DND-41 (cell line): ENCODE data around the gene SERINC2.
"Not testable (repeated sequence)": the region's sequence is repeated elsewhere in the genome, so short reads cannot be mapped to it uniquely, and the experiment has no call there.

Experiments used
- ATAC-seq: fragments of 200-7000 bp; cut with Tn5 transposase; 3 replicates; pipeline ENCODE4 v1.9.1; 2021; ENCODE audit warnings: low read depth; ENCODE audit not compliant: insufficient read depth
- DNase-seq: peaks from one replicate; pipeline ENCODE4 v3.0.0-alpha.2; 2020
- H2AFZ ChIP-seq: 2 replicates; pipeline ENCODE4 v1.6.0; 2012; ENCODE audit warnings: low read depth, low read length
- H3K27ac ChIP-seq: 2 replicates; pipeline ENCODE4 v1.5.1; 2012; ENCODE audit warnings: low read length, inconsistent platforms
- H3K27me3 ChIP-seq: fragments of 200-600 bp; sonication (generic); 2 replicates; pipeline ENCODE4 v1.6.0; 2012; ENCODE audit warnings: low read length, mild to moderate bottlenecking, inconsistent platforms; ENCODE audit not compliant: insufficient read depth, poor library complexity
- H3K36me3 ChIP-seq: 2 replicates; pipeline ENCODE4 v1.5.1; 2012; ENCODE audit warnings: low read length, inconsistent platforms; ENCODE audit not compliant: insufficient read depth
- H3K4me1 ChIP-seq: 2 replicates; pipeline ENCODE4 v1.5.1; 2012; ENCODE audit warnings: mild to moderate bottlenecking, low read length; ENCODE audit not compliant: insufficient read depth
- H3K4me2 ChIP-seq: 2 replicates; pipeline ENCODE4 v1.6.0; 2012; ENCODE audit warnings: mild to moderate bottlenecking, moderate library complexity, low read length, inconsistent platforms; ENCODE audit not compliant: insufficient read depth
- H3K4me3 ChIP-seq, 2 experiments: fragments of 200-600 bp in 1 of 2; shearing (Covaris generic) in 1 of 2; 2 replicates each; pipeline ENCODE4 v1.5.1; 2012 to 2016; ENCODE audit warnings: inconsistent platforms in 2 of 2, low read length in 2 of 2, mild to moderate bottlenecking in 2 of 2, low read depth in 1 of 2, moderate library complexity in 1 of 2
- H3K79me2 ChIP-seq: 2 replicates; pipeline ENCODE4 v1.6.0; 2012; ENCODE audit warnings: low read length, inconsistent platforms; ENCODE audit not compliant: insufficient read depth
- H3K9ac ChIP-seq: 2 replicates; pipeline ENCODE4 v1.6.0; 2012; ENCODE audit warnings: low read depth, mild to moderate bottlenecking, inconsistent platforms, low read length, moderate library complexity
- H3K9me3 ChIP-seq: 2 replicates; pipeline ENCODE4 v1.5.1; 2012; ENCODE audit warnings: low read length, moderate library complexity, mild to moderate bottlenecking, inconsistent platforms; ENCODE audit not compliant: insufficient read depth, severe bottlenecking
- H4K20me1 ChIP-seq: 2 replicates; pipeline ENCODE4 v1.6.0; 2012; ENCODE audit warnings: low read length; ENCODE audit not compliant: insufficient read depth
- EZH2 ChIP-seq: IDR thresholded peaks from 3 replicates; pipeline ENCODE4 v1.6.1; 2012; ENCODE audit warnings: borderline replicate concordance, low read depth, mild to moderate bottlenecking, moderate library complexity, low read length, inconsistent platforms; ENCODE audit not compliant: severe bottlenecking
- TF ChIP-seq, protein P1 (sequence below): IDR thresholded peaks from 2 replicates; pipeline ENCODE4 v1.5.1; 2012; ENCODE audit warnings: borderline replicate concordance, low read length, moderate library complexity, mild to moderate bottlenecking; ENCODE audit not compliant: poor library complexity, severe bottlenecking; ENCODE audit errors: extremely low read depth

Gene SERINC2

DNA sequence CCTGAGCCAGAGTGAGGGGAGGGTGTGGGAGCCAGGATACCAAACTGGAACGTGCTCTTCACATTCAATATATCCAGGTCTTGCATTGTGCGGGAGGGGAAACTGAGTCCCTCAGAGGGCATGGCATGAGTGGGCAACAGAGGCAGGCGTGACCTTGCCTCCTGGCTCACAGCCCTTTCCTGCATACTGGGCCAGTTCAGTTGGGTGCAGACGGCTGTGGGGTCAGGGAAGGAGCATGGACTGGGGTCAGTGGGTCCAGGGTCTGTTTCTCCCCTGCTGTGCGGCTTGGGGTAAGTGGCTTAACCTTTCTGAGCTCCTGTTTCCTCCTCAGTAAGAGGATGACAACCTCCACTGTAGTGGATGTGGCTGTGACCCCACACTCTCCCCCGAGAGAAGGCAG, 16.6 kb downstream of the SERINC2 start:
- no peak overlapping the region for H2AFZ ChIP-seq
- no peak overlapping the region for H3K4me3 ChIP-seq
- TF ChIP-seq EZH2, result no peak
- TF ChIP-seq, protein P1, sequence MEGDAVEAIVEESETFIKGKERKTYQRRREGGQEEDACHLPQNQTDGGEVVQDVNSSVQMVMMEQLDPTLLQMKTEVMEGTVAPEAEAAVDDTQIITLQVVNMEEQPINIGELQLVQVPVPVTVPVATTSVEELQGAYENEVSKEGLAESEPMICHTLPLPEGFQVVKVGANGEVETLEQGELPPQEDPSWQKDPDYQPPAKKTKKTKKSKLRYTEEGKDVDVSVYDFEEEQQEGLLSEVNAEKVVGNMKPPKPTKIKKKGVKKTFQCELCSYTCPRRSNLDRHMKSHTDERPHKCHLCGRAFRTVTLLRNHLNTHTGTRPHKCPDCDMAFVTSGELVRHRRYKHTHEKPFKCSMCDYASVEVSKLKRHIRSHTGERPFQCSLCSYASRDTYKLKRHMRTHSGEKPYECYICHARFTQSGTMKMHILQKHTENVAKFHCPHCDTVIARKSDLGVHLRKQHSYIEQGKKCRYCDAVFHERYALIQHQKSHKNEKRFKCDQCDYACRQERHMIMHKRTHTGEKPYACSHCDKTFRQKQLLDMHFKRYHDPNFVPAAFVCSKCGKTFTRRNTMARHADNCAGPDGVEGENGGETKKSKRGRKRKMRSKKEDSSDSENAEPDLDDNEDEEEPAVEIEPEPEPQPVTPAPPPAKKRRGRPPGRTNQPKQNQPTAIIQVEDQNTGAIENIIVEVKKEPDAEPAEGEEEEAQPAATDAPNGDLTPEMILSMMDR, result no peak
- no peak for DNase-seq
- no peaks in the 10 kb centered on the region for H3K27me3 ChIP-seq
- no peak overlapping the region for H3K4me2 ChIP-seq
- peaks cover 28% of the 10 kb centered on the region for H3K79me2 ChIP-seq
- no peak overlapping the region for H3K9ac ChIP-seq
- no peaks in the 10 kb centered on the region for H3K9me3 ChIP-seq
- no peak for ATAC-seq
- H4K20me1 ChIP-seq, result no peaks in the 10 kb centered on the region
- no peak overlapping the region for H3K27ac ChIP-seq
- peaks cover 34% of the 10 kb centered on the region for H3K36me3 ChIP-seq
- peaks cover 37% of the 10 kb centered on the region for H3K4me1 ChIP-seq

DNA sequence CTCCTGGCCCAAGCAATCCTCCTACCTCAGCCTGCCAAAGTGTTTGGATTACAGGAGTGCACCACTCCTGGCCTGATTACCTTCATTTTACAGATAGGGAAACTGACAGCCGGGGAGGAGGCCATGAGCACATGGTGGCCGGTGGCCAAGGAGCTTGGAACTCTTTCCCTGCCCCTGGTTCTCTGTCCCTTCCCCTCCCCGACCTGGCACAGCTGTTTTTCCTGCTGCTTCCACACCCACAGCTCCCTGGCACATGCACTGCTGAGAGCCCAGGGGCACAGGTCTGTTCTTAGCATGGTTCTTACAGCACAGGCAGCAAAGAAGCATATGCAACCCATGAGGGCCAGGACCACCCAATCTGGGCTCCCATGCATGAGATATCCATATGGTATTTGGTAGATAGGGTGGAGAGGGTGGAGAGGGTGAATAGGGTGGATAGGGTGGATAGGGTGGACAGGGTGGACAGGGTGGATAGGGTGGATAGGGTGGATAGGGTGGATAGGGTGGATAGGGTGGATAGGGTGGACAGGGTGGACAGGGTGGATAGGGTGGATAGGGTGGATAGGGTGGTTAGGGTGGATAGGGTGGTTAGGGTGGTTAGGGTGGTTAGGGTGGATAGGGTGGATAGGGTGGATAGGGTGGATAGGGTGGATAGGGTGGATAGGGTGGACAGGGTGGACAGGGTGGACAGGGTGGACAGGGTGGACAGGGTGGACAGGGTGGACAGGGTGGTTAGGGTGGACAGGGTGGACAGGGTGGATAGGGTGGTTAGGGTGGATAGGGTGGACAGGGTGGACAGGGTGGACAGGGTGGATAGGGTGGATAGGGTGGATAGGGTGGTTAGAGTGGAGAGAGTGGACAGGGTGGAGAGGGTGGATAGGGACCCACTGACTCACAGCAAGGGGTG, 18.6 kb downstream of the SERINC2 start:
- not testable (repeated sequence) for H3K27ac ChIP-seq, H3K4me2 ChIP-seq, ATAC-seq, H4K20me1 ChIP-seq, H3K9me3 ChIP-seq, H3K4me3 ChIP-seq, H3K27me3 ChIP-seq, H3K79me2 ChIP-seq, H3K9ac ChIP-seq, H2AFZ ChIP-seq, DNase-seq
- Histone ChIP-seq H3K36me3 (peaks cover 31% of the 10 kb centered on the region), H3K4me1 (peaks cover 17% of the 10 kb centered on the region)

DNA sequence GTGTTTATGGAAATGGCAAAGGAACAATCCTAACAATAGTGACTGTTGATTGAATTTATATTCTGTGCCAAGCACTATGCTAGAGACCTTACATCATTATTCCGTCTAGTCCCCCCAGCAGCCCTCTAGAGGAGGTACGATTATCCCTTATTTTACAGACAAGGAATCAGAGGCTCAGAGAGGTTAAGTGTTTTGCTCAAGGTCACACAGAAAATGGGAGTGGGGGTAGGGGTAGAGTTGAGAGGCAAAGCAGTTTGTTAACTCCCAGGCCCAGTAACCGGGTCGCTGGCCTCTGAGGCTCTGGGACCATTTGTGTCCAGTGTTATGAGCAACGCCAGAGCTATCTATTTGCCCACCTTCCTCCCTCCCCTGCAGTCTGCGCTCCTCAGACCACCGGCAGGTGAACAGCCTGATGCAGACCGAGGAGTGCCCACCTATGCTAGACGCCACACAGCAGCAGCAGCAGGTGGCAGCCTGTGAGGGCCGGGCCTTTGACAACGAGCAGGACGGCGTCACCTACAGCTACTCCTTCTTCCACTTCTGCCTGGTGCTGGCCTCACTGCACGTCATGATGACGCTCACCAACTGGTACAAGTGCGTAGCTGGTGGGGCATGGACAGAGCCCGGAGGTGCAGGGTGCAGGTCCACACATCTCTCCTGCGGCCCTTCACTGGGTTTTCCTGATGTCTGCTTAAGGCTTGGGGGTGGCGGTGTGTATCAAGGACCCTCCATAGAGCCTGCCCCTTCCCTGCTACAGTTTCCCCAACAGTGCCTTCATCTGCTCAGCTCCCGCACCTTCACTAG, 19.8 kb downstream of the SERINC2 start:
- Histone ChIP-seq H3K79me2 (no peaks in the 10 kb centered on the region), H3K9ac (no peak overlapping the region), H3K36me3 (peaks cover 24% of the 10 kb centered on the region), H4K20me1 (no peaks in the 10 kb centered on the region), H3K4me2 (no peak overlapping the region), H3K4me3 (no peak overlapping the region), H3K4me1 (peaks cover 8% of the 10 kb centered on the region; the same call in 1 of the 2 replicates), H2AFZ (no peak overlapping the region), H3K9me3 (no peaks in the 10 kb centered on the region), H3K27me3 (no peaks in the 10 kb centered on the region), H3K27ac (no peak overlapping the region)
- TF ChIP-seq EZH2, result no peak
- TF ChIP-seq, protein P1, result no peak
- DNase-seq, result no peak
- peak; percentile 42; the same call in 1 of the 3 replicates for ATAC-seq

DNA sequence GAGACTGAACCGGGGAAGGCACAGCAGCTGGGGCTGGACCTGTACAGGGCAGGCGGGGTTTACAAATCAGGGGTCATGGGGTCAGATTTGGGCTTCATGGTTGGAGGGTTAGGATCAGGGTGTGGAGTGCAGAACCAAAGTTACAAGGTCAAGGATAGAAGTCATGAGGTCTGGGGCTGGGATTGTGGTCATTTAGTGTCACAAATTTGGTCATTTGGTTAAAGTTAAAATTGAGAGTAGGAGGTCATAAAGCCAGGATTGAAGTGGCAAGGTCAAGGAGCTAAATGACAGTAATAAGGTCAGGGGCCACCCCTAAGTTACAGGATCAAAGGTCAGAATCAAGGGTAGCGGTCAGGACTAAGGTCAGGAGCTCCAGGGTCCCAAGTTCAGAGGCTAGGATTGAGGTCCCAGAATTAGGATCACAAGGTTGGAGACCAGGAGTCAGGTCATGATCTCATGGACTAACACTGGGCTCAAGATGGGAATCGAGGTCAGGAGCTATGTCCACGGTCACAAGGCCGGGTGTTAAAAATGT, 20.4 kb downstream of the SERINC2 start:
- peaks cover 20% of the 10 kb centered on the region for H3K36me3 ChIP-seq

More for the DNA sequence above, 20.4 kb downstream of the SERINC2 start:
- H3K9ac ChIP-seq, result no peak overlapping the region
- H3K9me3 ChIP-seq, result no peaks in the 10 kb centered on the region
- no peak overlapping the region for H2AFZ ChIP-seq
- H3K4me1 ChIP-seq, result peaks cover 5% of the 10 kb centered on the region; the same call in 1 of the 2 replicates
- no peak overlapping the region for H3K4me3 ChIP-seq
- H4K20me1 ChIP-seq, result no peaks in the 10 kb centered on the region
- ATAC-seq (no peak), DNase-seq (no peak)
- H3K4me2 ChIP-seq, result no peak overlapping the region
- no peak overlapping the region for H3K27ac ChIP-seq
- TF ChIP-seq, protein P1, result no peak
- TF ChIP-seq EZH2, result no peak
- H3K27me3 ChIP-seq, result no peaks in the 10 kb centered on the region
- no peaks in the 10 kb centered on the region for H3K79me2 ChIP-seq
